DMS53 (cell line): ENCODE results near the gene ZNF827.

Source experiments
- DNase-seq: peaks from one replicate; lab custom pipeline; 2025; lab: John Stamatoyannopoulos, UW

ZNF827 gene

DNA sequence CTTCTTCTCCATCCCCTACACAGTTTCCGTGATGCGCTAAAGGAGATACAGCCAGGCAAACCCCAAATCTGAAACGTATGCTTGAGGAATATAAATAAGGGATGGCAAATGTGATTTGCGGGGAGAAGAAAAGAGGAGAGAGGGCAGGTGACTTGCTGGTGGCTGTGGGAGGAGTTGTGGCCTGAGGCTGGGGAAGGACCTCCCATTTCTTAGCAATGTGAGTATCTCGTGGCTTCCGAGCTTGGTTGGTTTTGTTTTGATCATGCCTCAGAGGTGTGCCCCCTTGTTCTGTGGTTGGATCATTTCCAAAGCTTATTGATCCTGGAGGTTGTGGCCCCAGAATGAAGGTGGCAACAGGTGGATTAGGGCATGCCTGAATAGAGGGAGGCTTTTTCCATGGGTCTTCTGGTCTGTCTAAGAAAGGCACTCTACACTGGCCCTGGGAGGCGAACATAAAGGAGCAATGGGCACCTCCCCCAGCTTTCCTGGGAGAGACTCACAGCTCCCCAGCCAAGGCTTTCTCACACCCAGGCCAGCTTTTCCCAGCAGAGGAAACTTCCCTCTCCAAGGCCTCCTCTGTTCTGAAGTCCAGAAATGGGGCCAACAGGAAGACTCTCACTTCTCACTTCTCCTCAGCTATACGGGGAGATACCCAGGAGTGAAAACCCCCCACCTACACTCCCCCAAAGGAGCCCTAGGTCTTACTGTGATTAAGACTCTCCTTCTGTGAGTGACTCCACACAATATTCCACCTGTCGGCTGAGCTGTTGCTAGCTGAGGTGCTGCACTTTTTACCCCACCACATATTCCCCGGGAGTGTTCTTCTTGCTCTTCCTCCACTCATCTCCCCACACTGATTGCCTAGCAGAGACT is 218.6 kb downstream of the ZNF827 start:
- DNase-seq, result no peak

DNA sequence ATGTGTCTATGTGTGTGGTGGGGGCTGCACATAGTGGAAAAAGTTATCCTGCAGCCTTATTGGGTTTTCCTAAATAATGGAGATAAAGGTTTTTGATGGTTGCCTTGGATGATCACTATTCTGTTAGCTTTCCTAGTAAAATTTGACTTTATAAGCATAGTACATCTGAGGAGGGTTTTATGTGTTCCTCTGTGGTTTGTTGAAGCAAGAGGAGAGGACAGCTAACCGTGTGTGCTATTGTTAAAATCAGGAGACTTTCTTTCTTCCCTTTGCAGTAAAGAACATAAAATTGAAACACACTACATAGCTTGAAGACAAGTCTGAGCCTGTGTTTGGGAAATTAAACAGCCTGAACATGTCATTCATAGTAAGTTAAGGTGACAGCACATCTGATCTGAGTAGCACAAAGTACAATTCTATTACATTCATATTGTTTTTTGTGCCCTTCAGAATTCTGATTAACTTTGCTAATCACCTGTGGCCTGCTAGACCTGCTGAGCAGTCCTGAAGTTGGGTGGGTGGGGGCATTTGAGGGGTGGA is 221.9 kb downstream of the ZNF827 start:
- no peak for DNase-seq

DNA sequence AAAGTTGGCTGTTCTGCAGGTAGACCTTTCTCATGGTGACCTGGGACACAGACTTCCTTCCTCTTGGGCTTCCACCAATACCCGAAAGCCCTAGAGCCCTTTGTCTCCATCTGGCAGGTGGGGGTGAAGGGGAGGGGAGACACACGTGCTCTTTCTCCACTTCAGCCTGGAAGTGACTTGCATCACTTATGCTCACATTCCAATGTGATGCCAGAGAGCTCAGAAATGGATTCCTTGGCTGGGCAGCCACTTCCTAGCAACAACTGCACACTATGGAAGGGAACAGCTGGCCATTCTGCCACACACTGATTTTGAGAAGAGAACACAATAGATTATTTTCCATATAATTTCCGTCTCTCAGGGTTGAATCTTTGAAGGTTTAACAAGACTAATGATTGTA is 222.4 kb downstream of the ZNF827 start:
- peak; percentile 18 for DNase-seq

DNA sequence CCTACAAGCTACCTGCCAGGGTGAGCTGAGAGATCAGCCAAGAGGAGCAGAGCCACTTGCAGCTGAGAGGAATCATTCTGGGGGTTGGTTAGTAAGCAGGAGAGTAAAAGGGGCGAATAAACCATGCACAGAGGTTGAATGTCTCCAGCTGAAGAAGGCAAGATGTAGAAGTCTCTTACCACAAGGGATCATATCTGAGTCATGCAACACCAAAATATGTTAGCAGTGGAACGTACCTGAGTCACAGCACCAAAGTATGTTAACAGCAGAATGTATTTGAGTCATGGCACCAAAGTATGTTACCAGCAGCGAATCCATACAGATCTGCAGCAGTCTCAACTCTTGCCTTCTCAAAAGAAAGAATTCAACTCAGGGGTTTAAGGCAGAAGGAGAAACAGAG is 228.8 kb downstream of the ZNF827 start:
- DNase-seq, result peak; percentile 6

DNA sequence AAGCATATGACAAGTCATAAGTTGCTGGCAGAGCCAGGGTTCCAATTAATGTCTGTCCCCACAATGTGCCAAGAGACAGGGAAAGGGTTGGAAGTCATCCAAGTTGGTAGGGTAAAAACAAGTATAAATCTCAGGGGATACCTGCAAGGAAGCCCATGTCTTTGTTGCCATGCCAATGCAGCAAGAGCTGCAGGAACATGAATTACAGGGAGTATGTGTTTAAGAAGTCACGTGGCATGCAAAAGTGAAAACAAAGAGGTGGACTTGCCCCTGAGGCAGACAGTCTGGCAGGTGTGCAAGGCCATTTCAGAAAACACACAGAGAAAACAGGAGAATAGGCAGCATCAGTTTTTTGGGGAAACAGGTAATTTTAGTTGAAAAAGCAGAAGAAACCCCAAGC is 229.3 kb downstream of the ZNF827 start:
- DNase-seq, result peak; percentile 50
